HepG2 (cell line): ENCODE data around the gene CDH23. TPM values are rescaled to one million over a fixed set of nuclear protein-coding genes. Genes with fewer than 3 reads are reported as not detected.

Experiments used
- ATAC-seq: fragments of 200-7000 bp; cut with Tn5 transposase; 3 replicates; pipeline ENCODE4 v1.9.1; 2020; ENCODE audit warnings: mild to moderate bottlenecking, moderate library complexity
- BruUV-seq: library from RNA; stranded (reverse); fragments of 400-500 nt; replicated peaks from 2 replicates; lab custom pipeline; 2021; lab: Mats Ljungman, UMichigan
- CTCF ChIA-PET: fragments of 300-600 bp; formaldehyde crosslinking; extraction: SDS; loops from one replicate; lab custom pipeline; 2021; ENCODE audit warnings: low total read pairs, inconsistent platforms, low intra/inter-chr PET ratio; lab: Yijun Ruan, JAX
- POLR2A ChIA-PET: fragments of 350-600 bp; sonication (Branson Sonifier 250); formaldehyde crosslinking; loops from one replicate; lab custom pipeline; 2020; ENCODE audit warnings: antibody characterized with exemption, inconsistent platforms; lab: Yijun Ruan, JAX
- DNase-seq: peaks from one replicate; pipeline ENCODE4 v3.0.0-alpha.2; 2015; ENCODE audit warnings: low spot score
- FAIRE-seq: peaks from 3 replicates; lab custom pipeline; 2011; peaks lifted over from hg19 to GRCh38; lab: Jason Lieb, UNC
- H2AFZ ChIP-seq: one replicate; pipeline ENCODE4 v1.6.1; 2011; ENCODE audit warnings: low read length, inconsistent platforms
- H3K27ac ChIP-seq: fragments of 300-600 bp; 3 replicates; pipeline ENCODE4 v1.8.0; 2011; ENCODE audit warnings: mixed run types, mild to moderate bottlenecking, mixed read lengths, low read length, inconsistent platforms; ENCODE audit not compliant: insufficient read depth; ENCODE audit errors: extremely low read length
- H3K27me3 ChIP-seq, 2 experiments: fragments of 200-600 bp in 1 of 2; 2 replicates in 1 of 2; 3 replicates in 1 of 2; pipeline versions ENCODE4 v1.6.0 to v1.8.0; 2011; ENCODE audit warnings: low read length in 2 of 2, mild to moderate bottlenecking in 2 of 2, moderate library complexity in 2 of 2, inconsistent platforms in 1 of 2; ENCODE audit not compliant: insufficient read depth in 2 of 2, control insufficient read depth in 1 of 2
- H3K36me3 ChIP-seq, 2 experiments: fragments of 200-600 bp in 1 of 2; replicated peaks in 1 of 2; 2 replicates in 1 of 2; 3 replicates in 1 of 2; pipeline versions ENCODE4 v1.5.1 to v1.8.0; 2011; ENCODE audit warnings: low read length in 2 of 2, inconsistent platforms in 1 of 2; ENCODE audit not compliant: insufficient read depth in 2 of 2, control insufficient read depth in 1 of 2
- H3K4me1 ChIP-seq: 2 replicates; pipeline ENCODE4 v1.5.1; 2012; ENCODE audit warnings: low read length, inconsistent platforms; ENCODE audit not compliant: insufficient read depth
- H3K4me2 ChIP-seq: 2 replicates; pipeline ENCODE4 v1.6.0; 2011; ENCODE audit warnings: low read depth, low read length, inconsistent platforms
- H3K4me3 ChIP-seq, 3 experiments: fragments of 200-600 bp in 1 of 3; sonication (generic), shearing (Covaris generic) in 1 of 3; replicated peaks in 1 of 3; 2 replicates each; pipeline ENCODE4 v1.5.1; 2011 to 2016; ENCODE audit warnings: low read length in 3 of 3, inconsistent platforms in 2 of 3, low read depth in 2 of 3, mild to moderate bottlenecking in 2 of 3, control low read depth in 1 of 3, mixed read lengths in 1 of 3; ENCODE audit not compliant: insufficient read depth in 1 of 3
- H3K79me2 ChIP-seq: one replicate; pipeline ENCODE4 v1.6.1; 2011; ENCODE audit warnings: low read length, inconsistent platforms; ENCODE audit not compliant: insufficient read depth
- H3K9ac ChIP-seq: 2 replicates; pipeline ENCODE4 v1.6.0; 2011; ENCODE audit warnings: mild to moderate bottlenecking, low read depth, low read length, inconsistent platforms; ENCODE audit not compliant: insufficient read depth
- H3K9me3 ChIP-seq: 2 replicates; pipeline ENCODE4 v1.5.1; 2012; ENCODE audit warnings: mild to moderate bottlenecking, low read length
- H4K20me1 ChIP-seq: 2 replicates; pipeline ENCODE4 v1.6.0; 2011; ENCODE audit warnings: inconsistent platforms, mild to moderate bottlenecking, low read length, moderate library complexity; ENCODE audit not compliant: insufficient read depth
- CHD4 ChIP-seq: fragments of 200-600 bp; sonication (generic); IDR thresholded peaks from 2 replicates; pipeline ENCODE4 v1.7.0; 2017; ENCODE audit warnings: mild to moderate bottlenecking, low read length, borderline replicate concordance
- ELF3 ChIP-seq: IDR thresholded peaks from 2 replicates; pipeline ENCODE4 v1.6.1; 2016; ENCODE audit warnings: missing genetic modification reagents, missing compliant biosample characterization
- ELF4 ChIP-seq: sonication (generic); formaldehyde crosslinking; IDR thresholded peaks from 2 replicates; pipeline ENCODE4 v1.5.0; 2020; ENCODE audit warnings: missing genetic modification reagents, mild to moderate bottlenecking, moderate library complexity, borderline replicate concordance
- HMG20B ChIP-seq: conservative IDR thresholded peaks from 2 replicates; pipeline ENCODE4 v1.6.1; 2016; ENCODE audit warnings: missing genetic modification reagents, missing compliant biosample characterization
- HOXA5 ChIP-seq: sonication (generic); formaldehyde crosslinking; IDR thresholded peaks from 2 replicates; pipeline ENCODE4 v1.4.0; 2020; ENCODE audit warnings: missing genetic modification reagents
- POLR2AphosphoS2 ChIP-seq: IDR thresholded peaks from 2 replicates; pipeline ENCODE4 v1.6.1; 2011; ENCODE audit warnings: low read depth, low read length, improper control_type of control experiment
- RBM39 ChIP-seq: fragments of 200-400 bp; formaldehyde crosslinking; IDR thresholded peaks from one replicate; pipeline ENCODE4 v1.6.1; 2018; ENCODE audit warnings: antibody characterized with exemption, mild to moderate bottlenecking, low read depth, low read length; ENCODE audit not compliant: poor library complexity, severe bottlenecking
- SMYD3 ChIP-seq: sonication (generic); formaldehyde crosslinking; IDR thresholded peaks from 2 replicates; pipeline ENCODE4 v1.8.1; 2023; ENCODE audit warnings: mild to moderate bottlenecking, missing genetic modification reagents
- ZBTB8A ChIP-seq: sonication (generic); formaldehyde crosslinking; IDR thresholded peaks from 2 replicates; pipeline ENCODE4 v1.4.0; 2020; ENCODE audit warnings: mild to moderate bottlenecking, low read depth, missing genetic modification reagents, borderline replicate concordance
- ZNF382 ChIP-seq: sonication (generic); formaldehyde crosslinking; IDR thresholded peaks from 2 replicates; pipeline ENCODE4 v1.5.0; 2020; ENCODE audit warnings: missing genetic modification reagents, mild to moderate bottlenecking, borderline replicate concordance
- ZNF530 ChIP-seq: sonication (generic); formaldehyde crosslinking; IDR thresholded peaks from 2 replicates; pipeline ENCODE4 v1.5.0; 2020; ENCODE audit warnings: low read depth, mild to moderate bottlenecking, missing genetic modification reagents
- ZNF672 ChIP-seq: sonication (generic); formaldehyde crosslinking; IDR thresholded peaks from 2 replicates; pipeline ENCODE4 v1.8.1; 2022; ENCODE audit warnings: missing genetic modification reagents
- ZNF703 ChIP-seq: sonication (generic); formaldehyde crosslinking; IDR thresholded peaks from 2 replicates; pipeline ENCODE4 v1.5.1; 2020; ENCODE audit warnings: missing genetic modification reagents, mild to moderate bottlenecking, moderate library complexity, borderline replicate concordance
- ZNF713 ChIP-seq: sonication (generic); formaldehyde crosslinking; IDR thresholded peaks from 2 replicates; pipeline ENCODE4 v1.4.0; 2020; ENCODE audit warnings: mild to moderate bottlenecking, missing genetic modification reagents
- ZNF747 ChIP-seq: sonication (generic); formaldehyde crosslinking; IDR thresholded peaks from 2 replicates; pipeline ENCODE4 v1.8.1; 2023; ENCODE audit warnings: missing genetic modification reagents, mild to moderate bottlenecking, borderline replicate concordance
- WGBS: methylation state at CpG from one replicate; pipeline ENCODE4 v1.1.6; 2017; ENCODE audit warnings: low lambda C conversion rate; 5-methylcytosine and 5-hydroxymethylcytosine counted together
- in situ Hi-C: cut with HindIII; loops from 2 replicates; pipeline ENCODE4 v1.10.0; 2017; ENCODE audit warnings: low pct_unique_long_range_greater_than_20kb; ENCODE audit not compliant: extremely low pct_ligation_motif_present
- intact Hi-C: fragments of 100-400 bp; cut with micrococcal nuclease; formaldehyde crosslinking; loops from one replicate; pipeline ENCODE4 v1.10.0; 2022; ENCODE audit not compliant: unreplicated experiment
- polyA plus RNA-seq, 8 experiments: library from polyadenylated mRNA; depleted of rRNA in 3 of 8; stranded (reverse) in 7 of 8; unstranded in 1 of 8; fragments of >200 nt; fragmentation: Illumina TruSeq in 4 of 8; extraction: Trizol in 4 of 8; gene quantifications; 2 replicates each; pipeline versions ENCODE4 v1.2.1 to v1.2.3, GENCODE V29; 2011 to 2016; ENCODE audit warnings: low read depth in 4 of 8, missing spikeins in 1 of 8, mixed read lengths in 1 of 8; ENCODE audit not compliant: insufficient read depth in 1 of 8
- total RNA-seq, 5 experiments: library from RNA; depleted of rRNA; stranded (reverse); fragments of >200 nt; fragmentation: Illumina TruSeq; extraction: Trizol; gene quantifications; 2 replicates each; pipeline ENCODE4 v1.2.3, GENCODE V29; 2016; ENCODE audit warnings: low read depth in 1 of 5
- TF ChIP-seq, protein P1 (sequence below): sonication (generic); formaldehyde crosslinking; IDR thresholded peaks from 2 replicates; pipeline ENCODE4 v1.8.0; 2022; ENCODE audit warnings: mild to moderate bottlenecking, missing genetic modification reagents, moderate library complexity
- TF ChIP-seq, protein P2 (sequence below): sonication (generic); formaldehyde crosslinking; IDR thresholded peaks from 2 replicates; pipeline ENCODE4 v1.4.0; 2020; ENCODE audit warnings: mild to moderate bottlenecking, missing genetic modification reagents

The CDH23 gene
- total and polyA plus RNA-seq, 2 of the 13 experiments (the other 11 are each of a cell fraction or from before 2014, with no cell fraction given) = 0.13 TPM; not detected in 1

DNA sequence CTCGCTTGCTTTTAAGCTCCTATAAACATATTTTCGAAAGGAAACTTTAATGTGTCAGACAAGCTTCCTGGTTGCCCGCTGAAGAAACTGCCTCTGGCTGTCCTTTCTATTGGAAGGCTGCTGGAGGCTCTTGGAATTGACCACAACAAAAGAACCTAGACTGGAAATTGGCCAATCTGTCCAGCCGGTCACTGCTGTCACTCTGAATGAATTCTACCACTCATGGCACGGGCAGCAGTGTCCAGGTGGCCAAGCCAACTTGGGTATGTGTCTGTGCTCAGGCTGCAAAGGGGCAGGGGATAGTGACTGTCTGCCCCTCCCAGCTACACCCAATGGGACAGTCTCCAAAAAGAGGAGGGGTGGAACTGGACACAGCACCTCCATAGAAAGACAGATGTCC lies 57.6 kb downstream of the CDH23 start:
- peaks cover 5 to 52% of the 10 kb centered on the region in 2 experiments; a peak in 4 of 5 replicates for H3K27me3 ChIP-seq
- in situ Hi-C loops = no loop called here
- no peak for FAIRE-seq
- H4K20me1 ChIP-seq = no peaks in the 10 kb centered on the region
- intact Hi-C loops = no loop called here
- POLR2A ChIA-PET = no interaction called here
- H3K36me3 ChIP-seq = no peaks in the 10 kb centered on the region
- CTCF ChIA-PET = no interaction called here
- no peak overlapping the region for H2AFZ ChIP-seq
- H3K27ac ChIP-seq = no peak overlapping the region
- DNase-seq = no peak
- H3K79me2 ChIP-seq = no peaks in the 10 kb centered on the region
- no peak overlapping the region for H3K9ac ChIP-seq
- no peak overlapping the region for H3K4me3 ChIP-seq
- 10% methylated on average over 5 of the region's 5 CpGs for WGBS
- no TSS peak for BruUV-seq
- H3K4me2 ChIP-seq = no peak overlapping the region
- H3K4me1 ChIP-seq = no peaks in the 10 kb centered on the region
- H3K9me3 ChIP-seq = no peaks in the 10 kb centered on the region
- ATAC-seq = no peak
- TF ChIP-seq ELF3 (CRISPR knock-in tag) = no peak
- TF ChIP-seq HMG20B (CRISPR knock-in tag) = no peak
- TF ChIP-seq, protein P1, sequence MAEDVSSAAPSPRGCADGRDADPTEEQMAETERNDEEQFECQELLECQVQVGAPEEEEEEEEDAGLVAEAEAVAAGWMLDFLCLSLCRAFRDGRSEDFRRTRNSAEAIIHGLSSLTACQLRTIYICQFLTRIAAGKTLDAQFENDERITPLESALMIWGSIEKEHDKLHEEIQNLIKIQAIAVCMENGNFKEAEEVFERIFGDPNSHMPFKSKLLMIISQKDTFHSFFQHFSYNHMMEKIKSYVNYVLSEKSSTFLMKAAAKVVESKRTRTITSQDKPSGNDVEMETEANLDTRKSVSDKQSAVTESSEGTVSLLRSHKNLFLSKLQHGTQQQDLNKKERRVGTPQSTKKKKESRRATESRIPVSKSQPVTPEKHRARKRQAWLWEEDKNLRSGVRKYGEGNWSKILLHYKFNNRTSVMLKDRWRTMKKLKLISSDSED (CRISPR knock-in tag) = no peak
- TF ChIP-seq, protein P2, sequence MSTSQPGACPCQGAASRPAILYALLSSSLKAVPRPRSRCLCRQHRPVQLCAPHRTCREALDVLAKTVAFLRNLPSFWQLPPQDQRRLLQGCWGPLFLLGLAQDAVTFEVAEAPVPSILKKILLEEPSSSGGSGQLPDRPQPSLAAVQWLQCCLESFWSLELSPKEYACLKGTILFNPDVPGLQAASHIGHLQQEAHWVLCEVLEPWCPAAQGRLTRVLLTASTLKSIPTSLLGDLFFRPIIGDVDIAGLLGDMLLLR (CRISPR knock-in tag) = no peak
- no peak for TF ChIP-seq ZNF672 (CRISPR knock-in tag)
- TF ChIP-seq ZNF382 (CRISPR knock-in tag) = no peak
- no peak for TF ChIP-seq ZNF530 (CRISPR knock-in tag)
- TF ChIP-seq ELF4 (CRISPR knock-in tag) = no peak
- no peak for TF ChIP-seq ZBTB8A (CRISPR knock-in tag)
- no peak for TF ChIP-seq ZNF703 (CRISPR knock-in tag)
- TF ChIP-seq SMYD3 (CRISPR knock-in tag) = no peak
- no peak for TF ChIP-seq POLR2AphosphoS2
- no peak for TF ChIP-seq CHD4
- no peak for TF ChIP-seq ZNF713 (CRISPR knock-in tag)
- TF ChIP-seq RBM39 = no peak
- no peak for TF ChIP-seq ZNF747 (CRISPR knock-in tag)
- TF ChIP-seq HOXA5 (CRISPR knock-in tag) = no peak
